Mesendoderm (in vitro differentiated cells): ENCODE data around the gene CUEDC1.

ENCODE experiments used
- DNase-seq: peaks from one replicate; pipeline ENCODE4 v3.0.0; 2013
- H2AK5ac ChIP-seq: 2 replicates; pipeline ENCODE4 v1.6.1; 2013; ENCODE audit warnings: low read length, inconsistent platforms
- H2BK120ac ChIP-seq: 2 replicates; pipeline ENCODE4 v1.6.1; 2013; ENCODE audit warnings: low read depth, mild to moderate bottlenecking, low read length, moderate library complexity, mixed read lengths
- H2BK15ac ChIP-seq: replicated peaks from 2 replicates; pipeline ENCODE4 v1.6.1; 2013; ENCODE audit warnings: low read depth, mild to moderate bottlenecking, moderate library complexity
- H2BK5ac ChIP-seq: 2 replicates; pipeline ENCODE4 v1.6.1; 2013; ENCODE audit warnings: low read length, inconsistent platforms
- H3K18ac ChIP-seq: 2 replicates; pipeline ENCODE4 v1.6.1; 2013; ENCODE audit warnings: mild to moderate bottlenecking, low read length, mixed read lengths
- H3K23ac ChIP-seq: one replicate; pipeline ENCODE4 v1.6.1; 2013; ENCODE audit warnings: low read length
- H3K27ac ChIP-seq: 2 replicates; pipeline ENCODE4 v1.5.1; 2013; ENCODE audit warnings: low read depth, mild to moderate bottlenecking, inconsistent platforms, low read length, moderate library complexity
- H3K27me3 ChIP-seq: 2 replicates; pipeline ENCODE4 v1.6.1; 2013; ENCODE audit warnings: low read length, control low read depth, mild to moderate bottlenecking, inconsistent platforms; ENCODE audit not compliant: insufficient read depth, poor library complexity
- H3K36me3 ChIP-seq: 2 replicates; pipeline ENCODE4 v1.6.1; 2013; ENCODE audit warnings: low read length, inconsistent platforms; ENCODE audit not compliant: control insufficient read depth, insufficient read depth
- H3K4ac ChIP-seq: one replicate; pipeline ENCODE4 v1.6.1; 2013; ENCODE audit warnings: low read depth, mild to moderate bottlenecking, low read length, moderate library complexity
- H3K4me1 ChIP-seq: 2 replicates; pipeline ENCODE4 v1.6.1; 2013; ENCODE audit warnings: low read depth, low read length, inconsistent platforms; ENCODE audit not compliant: control insufficient read depth
- H3K4me2 ChIP-seq: 2 replicates; pipeline ENCODE4 v1.6.1; 2013; ENCODE audit warnings: low read length
- H3K4me3 ChIP-seq: 2 replicates; pipeline ENCODE4 v1.5.1; 2013; ENCODE audit warnings: mild to moderate bottlenecking, low read length
- H3K56ac ChIP-seq: one replicate; pipeline ENCODE4 v1.6.1; 2013; ENCODE audit warnings: low read length
- H3K79me1 ChIP-seq: 2 replicates; pipeline ENCODE4 v1.6.1; 2013; ENCODE audit warnings: low read length, inconsistent platforms
- H3K79me2 ChIP-seq: 2 replicates; pipeline ENCODE4 v1.6.1; 2013; ENCODE audit warnings: mild to moderate bottlenecking, low read length; ENCODE audit not compliant: control insufficient read depth, insufficient read depth
- H3K9ac ChIP-seq: 2 replicates; pipeline ENCODE4 v1.6.1; 2013; ENCODE audit warnings: low read length, inconsistent platforms
- H4K5ac ChIP-seq: one replicate; pipeline ENCODE4 v1.6.1; 2013; ENCODE audit warnings: low read length
- H4K8ac ChIP-seq: one replicate; pipeline ENCODE4 v1.6.1; 2013; ENCODE audit warnings: low read depth, mild to moderate bottlenecking, control low read depth, low read length, moderate library complexity
- WGBS: extraction: QIAGEN DNeasy Blood & Tissue Kit; methylation state at CpG from one replicate; pipeline ENCODE4 v1.1.7; 2013; ENCODE audit warnings: low lambda C conversion rate, missing lambda C conversion rate; ENCODE audit not compliant: insufficient coverage; ENCODE audit errors: extremely low coverage; 5-methylcytosine and 5-hydroxymethylcytosine counted together

CUEDC1 gene

GRCh38 chr17:57986841-57987580, 31.8 kb upstream of the CUEDC1 start:
- H2BK120ac ChIP-seq = no peak overlapping the region
- peak overlapping the region; percentile 78 for H3K9ac ChIP-seq
- no peak overlapping the region for H2AK5ac ChIP-seq
- peak overlapping the region; percentile 75 for H3K4ac ChIP-seq
- H3K4me1 ChIP-seq = peaks cover 2% of the 10 kb centered on the region
- H3K18ac ChIP-seq = peak overlapping the region; percentile 89
- peaks cover 11% of the 10 kb centered on the region for H3K79me1 ChIP-seq
- H3K4me2 ChIP-seq = peak overlapping the region; percentile 54
- H3K36me3 ChIP-seq = peaks cover 2% of the 10 kb centered on the region
- no peak overlapping the region for H4K5ac ChIP-seq
- no peak overlapping the region for H2BK5ac ChIP-seq
- peak; percentile 84 for DNase-seq
- H3K23ac ChIP-seq = peak overlapping the region; percentile 29
- peak overlapping the region; percentile 93 for H3K56ac ChIP-seq
- peak overlapping the region; percentile 76 for H3K27ac ChIP-seq
- peaks cover 42% of the 10 kb centered on the region for H3K79me2 ChIP-seq
- H2BK15ac ChIP-seq = no peak overlapping the region
- H3K27me3 ChIP-seq = no peaks in the 10 kb centered on the region
- WGBS = no CpG with 5 or more reads among the region's 38 CpGs
- H4K8ac ChIP-seq = no peak overlapping the region
- peak overlapping the region; percentile 88 for H3K4me3 ChIP-seq

DNA sequence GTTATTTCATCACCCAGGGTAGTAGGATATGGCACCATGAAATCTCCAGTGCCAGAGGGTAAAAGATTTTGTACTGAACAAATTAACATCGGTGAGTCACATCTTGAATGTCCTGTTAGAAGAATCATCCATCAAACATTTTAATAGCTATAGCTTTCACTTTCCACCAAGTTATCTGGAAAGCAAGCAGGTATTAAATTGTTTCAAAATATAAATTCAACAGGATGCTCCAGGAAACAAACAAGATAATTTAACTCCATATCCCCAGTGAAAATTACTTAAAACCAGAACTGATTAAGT, 30.4 kb upstream of the CUEDC1 start:
- Histone ChIP-seq H3K4ac (no peak overlapping the region), H3K79me1 (peaks cover 15% of the 10 kb centered on the region), H2BK15ac (no peak overlapping the region), H2BK5ac (no peak overlapping the region), H3K18ac (no peak overlapping the region), H4K8ac (no peak overlapping the region), H3K9ac (peak overlapping the region; percentile 19), H3K4me2 (no peak overlapping the region), H3K23ac (no peak overlapping the region), H2BK120ac (no peak overlapping the region), H3K79me2 (peaks cover 46% of the 10 kb centered on the region), H2AK5ac (no peak overlapping the region), H4K5ac (no peak overlapping the region), H3K36me3 (peaks cover 2% of the 10 kb centered on the region), H3K27ac (no peak overlapping the region), H3K4me1 (peaks cover 2% of the 10 kb centered on the region), H3K27me3 (no peaks in the 10 kb centered on the region), H3K4me3 (no peak overlapping the region), H3K56ac (no peak overlapping the region)
- DNase-seq = no peak
- no CpG with 5 or more reads among the region's 1 CpG for WGBS

DNA sequence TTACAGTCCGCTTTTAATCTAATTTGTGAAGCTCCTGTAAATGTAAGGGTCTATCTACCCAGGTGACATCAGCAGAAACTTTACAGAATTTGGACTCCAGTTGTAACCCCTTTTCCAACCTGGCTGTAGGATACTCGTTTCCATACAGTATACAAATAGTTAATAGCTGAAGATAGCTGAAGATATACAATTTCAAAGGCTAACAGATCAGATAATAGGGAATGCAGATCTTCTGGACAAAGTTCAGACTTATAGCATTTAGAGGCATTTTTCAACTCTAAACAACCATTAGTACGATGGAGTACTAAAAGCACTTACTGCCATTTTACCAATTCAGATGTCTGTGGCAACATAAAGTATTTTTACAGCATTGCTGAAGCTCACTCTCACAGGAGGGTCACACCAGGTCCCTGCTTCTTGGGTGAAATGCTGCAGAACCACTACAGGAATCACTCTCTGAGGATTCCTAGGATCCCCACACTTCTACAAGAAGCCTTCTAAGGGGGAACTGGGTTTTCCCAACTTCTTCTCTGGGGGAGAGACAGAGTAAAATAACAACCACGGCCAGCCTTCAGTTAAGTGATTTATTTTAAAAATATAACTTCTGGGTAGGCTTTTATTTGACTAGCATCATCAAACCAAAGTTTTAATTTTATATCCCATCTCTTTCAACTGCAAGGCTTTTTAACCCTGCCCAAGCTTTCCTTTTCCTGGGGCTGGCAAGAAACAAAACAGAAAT, 29.9 kb upstream of the CUEDC1 start:
- Histone ChIP-seq H3K79me2 (peaks cover 46% of the 10 kb centered on the region), H3K23ac (no peak overlapping the region), H3K4me1 (peaks cover 2% of the 10 kb centered on the region), H3K56ac (no peak overlapping the region), H2BK15ac (no peak overlapping the region), H3K4me3 (no peak overlapping the region), H3K27ac (no peak overlapping the region), H2BK120ac (no peak overlapping the region), H4K8ac (no peak overlapping the region), H3K4ac (no peak overlapping the region), H3K36me3 (peaks cover 2% of the 10 kb centered on the region), H3K18ac (no peak overlapping the region), H3K9ac (peak overlapping the region; percentile 19), H3K27me3 (no peaks in the 10 kb centered on the region), H2BK5ac (no peak overlapping the region), H3K4me2 (no peak overlapping the region), H3K79me1 (peaks cover 15% of the 10 kb centered on the region), H2AK5ac (no peak overlapping the region), H4K5ac (no peak overlapping the region)
- no CpG with 5 or more reads among the region's 4 CpGs for WGBS
- DNase-seq = no peak

DNA sequence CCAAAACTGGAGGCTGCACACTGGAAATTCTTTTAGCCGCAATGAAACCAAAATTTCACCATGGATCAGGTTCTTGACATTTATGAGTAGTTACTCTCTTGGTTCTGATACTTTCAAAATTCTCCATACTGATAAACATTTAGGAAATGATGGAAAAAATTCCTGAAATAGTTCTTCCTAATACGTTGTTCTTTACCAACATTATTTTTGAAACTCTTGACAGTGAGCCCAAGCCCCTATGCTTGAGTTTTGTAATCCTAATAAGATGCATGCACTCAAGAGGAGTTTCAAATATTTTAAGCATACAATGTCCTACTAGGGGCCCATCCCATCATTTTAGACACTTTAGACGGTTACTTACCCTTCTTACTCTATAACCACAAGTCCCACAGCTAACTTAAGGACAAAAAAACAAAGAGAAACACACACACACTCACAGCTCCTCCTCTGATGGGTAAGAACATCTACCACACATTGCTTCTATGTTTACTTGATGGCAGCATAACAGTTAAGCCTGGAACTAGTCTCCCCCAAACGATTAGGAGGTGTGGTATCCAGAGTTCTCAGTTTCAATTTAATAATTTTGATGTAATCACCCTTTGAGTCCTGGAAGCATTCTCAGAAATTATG, 29.2 kb upstream of the CUEDC1 start:
- Histone ChIP-seq H4K5ac (no peak overlapping the region), H2BK120ac (no peak overlapping the region), H4K8ac (no peak overlapping the region), H3K79me2 (peaks cover 46% of the 10 kb centered on the region), H2BK15ac (no peak overlapping the region), H3K36me3 (peaks cover 2% of the 10 kb centered on the region), H3K4ac (no peak overlapping the region), H3K23ac (no peak overlapping the region), H3K9ac (no peak overlapping the region), H3K56ac (no peak overlapping the region), H3K79me1 (peaks cover 15% of the 10 kb centered on the region), H2AK5ac (no peak overlapping the region), H3K27ac (no peak overlapping the region), H3K4me2 (no peak overlapping the region), H3K4me1 (peaks cover 2% of the 10 kb centered on the region), H3K27me3 (no peaks in the 10 kb centered on the region), H3K18ac (no peak overlapping the region), H2BK5ac (no peak overlapping the region), H3K4me3 (no peak overlapping the region)
- no peak for DNase-seq
- no CpG with 5 or more reads among the region's 4 CpGs for WGBS

- H3K23ac ChIP-seq = no peak overlapping the region
- H3K4me2 ChIP-seq = no peak overlapping the region
- no peak overlapping the region for H3K27ac ChIP-seq
- H3K4me3 ChIP-seq = no peak overlapping the region
- no peak overlapping the region for H2BK15ac ChIP-seq
- no peak overlapping the region for H3K9ac ChIP-seq
- H4K8ac ChIP-seq = no peak overlapping the region
- no peaks in the 10 kb centered on the region for H3K27me3 ChIP-seq
- H3K18ac ChIP-seq = no peak overlapping the region
- H3K56ac ChIP-seq = no peak overlapping the region
- no CpG with 5 or more reads among the region's 1 CpG for WGBS
- H2BK5ac ChIP-seq = no peak overlapping the region
- H4K5ac ChIP-seq = no peak overlapping the region
- H3K79me2 ChIP-seq = peaks cover 46% of the 10 kb centered on the region
- H3K36me3 ChIP-seq = peaks cover 2% of the 10 kb centered on the region
- no peak overlapping the region for H2AK5ac ChIP-seq
- H3K79me1 ChIP-seq = peaks cover 15% of the 10 kb centered on the region
- no peak overlapping the region for H3K4ac ChIP-seq
- no peak for DNase-seq
- no peak overlapping the region for H2BK120ac ChIP-seq
- no peaks in the 10 kb centered on the region for H3K4me1 ChIP-seq
Observed at GRCh38 chr17:57983446-57983845, 28.2 kb upstream of the CUEDC1 start.
